HG03025 (cell line): ENCODE measurements around the gene CDHR5.
A peak's percentile ranks its signal among the peaks of the same experiment; 100 is the strongest.
"Not testable (repeated sequence)": the region's sequence is repeated elsewhere in the genome, so short reads cannot be mapped to it uniquely, and the experiment has no call there.

Experiments
- ATAC-seq: cut with Tn5 transposase; IDR thresholded peaks from one replicate; pipeline ENCODE4 v1.9.1; 2021; ENCODE audit warnings: mild to moderate bottlenecking, moderate library complexity; ENCODE audit not compliant: unreplicated experiment, low FRiP score

Gene CDHR5

GRCh38 chr11:592501-592900, 32.3 kb downstream of the CDHR5 start:
- no peak for ATAC-seq

GRCh38 chr11:590997-591396, 33.8 kb downstream of the CDHR5 start:
- ATAC-seq = no peak

GRCh38 chr11:589798-590197, 35.0 kb downstream of the CDHR5 start:
- ATAC-seq = no peak

GRCh38 chr11:587978-588380, 36.8 kb downstream of the CDHR5 start:
- no peak for ATAC-seq

GRCh38 chr11:587546-587945, 37.2 kb downstream of the CDHR5 start:
- ATAC-seq = no peak

- no peak for ATAC-seq
Observed at GRCh38 chr11:586376-587316, 38.1 kb downstream of the CDHR5 start.

GRCh38 chr11:584287-584686, 40.5 kb downstream of the CDHR5 start:
- ATAC-seq = no peak

GRCh38 chr11:581752-582151, 43.0 kb downstream of the CDHR5 start:
- ATAC-seq = no peak

GRCh38 chr11:581342-581741, 43.4 kb downstream of the CDHR5 start:
- ATAC-seq = no peak

GRCh38 chr11:579830-580601, 44.7 kb downstream of the CDHR5 start:
- ATAC-seq = no peak

- ATAC-seq = no peak
Observed at GRCh38 chr11:578276-579035, 46.3 kb downstream of the CDHR5 start.

- ATAC-seq = no peak
Observed at GRCh38 chr11:577611-577894, 47.2 kb downstream of the CDHR5 start.

- no peak for ATAC-seq
Observed at GRCh38 chr11:576811-577610, 47.7 kb downstream of the CDHR5 start.

- peak; percentile 75 for ATAC-seq
Observed at GRCh38 chr11:575996-576768, 48.6 kb downstream of the CDHR5 start, which contains the start of gene PHRF1. PHRF1 (plus strand) TSS chr11:576470; CDS start chr11:581513, 5,043 bp downstream.

- peak; percentile 19 for ATAC-seq
Observed at GRCh38 chr11:575313-575995, 49.3 kb downstream of the CDHR5 start.

- ATAC-seq = peak; percentile 2
Observed at GRCh38 chr11:574632-575312, 50.0 kb downstream of the CDHR5 start.

- not testable (repeated sequence) for ATAC-seq
Observed at GRCh38 chr11:574031-574570, 50.7 kb downstream of the CDHR5 start.
